KMS-11 (cell line): ENCODE results near the gene FALEC.
A peak's percentile ranks its signal among the peaks of the same experiment; 100 is the strongest.

ENCODE experiments used
- H2AFZ ChIP-seq: fragments of 200-600 bp; sonication (generic); 2 replicates; pipeline ENCODE4 v1.6.1; 2016; ENCODE audit warnings: antibody characterized with exemption, mixed run types, low read depth
- H3K27ac ChIP-seq: fragments of 200-600 bp; sonication (generic); 2 replicates; pipeline ENCODE4 v1.6.1; 2016; ENCODE audit warnings: mild to moderate bottlenecking, mixed run types
- H3K27me3 ChIP-seq: fragments of 200-600 bp; sonication (generic); 2 replicates; pipeline ENCODE4 v1.6.1; 2017; ENCODE audit warnings: mild to moderate bottlenecking, low read depth, mixed run types, moderate library complexity; ENCODE audit not compliant: insufficient read depth
- H3K36me3 ChIP-seq: fragments of 200-600 bp; sonication (generic); 2 replicates; pipeline ENCODE4 v1.6.1; 2017; ENCODE audit warnings: mild to moderate bottlenecking, mixed run types; ENCODE audit not compliant: insufficient read depth
- H3K4me1 ChIP-seq: fragments of 200-600 bp; sonication (generic); 2 replicates; pipeline ENCODE4 v1.6.1; 2016; ENCODE audit warnings: mild to moderate bottlenecking, low read depth, mixed run types; ENCODE audit not compliant: poor library complexity, severe bottlenecking
- H3K4me2 ChIP-seq: fragments of 200-600 bp; sonication (generic); 2 replicates; pipeline ENCODE4 v1.7.0; 2016; ENCODE audit warnings: mild to moderate bottlenecking, mixed run types
- H3K4me3 ChIP-seq: fragments of 200-600 bp; sonication (generic); IDR thresholded peaks from 2 replicates; pipeline ENCODE4 v1.6.1; 2017; ENCODE audit warnings: low read depth, low read length, mixed read lengths; ENCODE audit not compliant: insufficient read depth
- H3K79me2 ChIP-seq: fragments of 200-600 bp; sonication (generic); 2 replicates; pipeline ENCODE4 v1.6.1; 2016; ENCODE audit warnings: low read depth, mixed run types; ENCODE audit not compliant: insufficient read depth
- H3K9ac ChIP-seq: fragments of 200-600 bp; sonication (generic); 2 replicates; pipeline ENCODE4 v1.6.1; 2016; ENCODE audit warnings: mild to moderate bottlenecking, mixed run types
- H4K20me1 ChIP-seq: fragments of 200-600 bp; sonication (generic); 2 replicates; pipeline ENCODE4 v1.6.1; 2016; ENCODE audit warnings: mild to moderate bottlenecking, mixed run types; ENCODE audit not compliant: insufficient read depth
- TF ChIP-seq, protein P1 (sequence below): fragments of 200-600 bp; sonication (generic); conservative IDR thresholded peaks from 2 replicates; pipeline ENCODE4 v1.6.1; 2017; ENCODE audit warnings: low read depth, mild to moderate bottlenecking, antibody characterized with exemption, low read length, moderate library complexity, mixed read lengths

Gene FALEC

DNA sequence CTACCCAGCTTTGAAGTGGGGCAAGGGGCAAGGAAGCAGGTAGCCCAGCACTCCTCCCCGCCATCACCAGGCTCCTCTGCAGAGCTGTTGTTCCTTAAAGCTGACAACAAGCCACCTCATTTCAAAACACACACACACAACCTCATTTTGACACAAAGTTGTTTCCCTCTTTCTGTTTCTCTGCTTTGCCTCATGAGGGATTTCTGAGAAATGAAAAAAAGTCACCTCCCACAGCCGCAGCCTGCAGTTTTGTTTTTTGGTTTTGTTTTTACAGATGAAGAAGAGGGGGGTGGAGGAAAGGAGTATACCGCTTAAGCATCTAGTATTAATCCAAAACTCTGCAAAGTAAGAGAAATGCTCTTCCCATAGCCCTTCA lies 51.8 kb downstream of the FALEC start:
- no peaks in the 10 kb centered on the region for H3K27me3 ChIP-seq
- H3K79me2 ChIP-seq: peaks cover 65% of the 10 kb centered on the region
- H3K4me1 ChIP-seq: peaks cover 98% of the 10 kb centered on the region
- H3K27ac ChIP-seq: peak overlapping the region; percentile 77
- H3K4me3 ChIP-seq: peak overlapping the region; percentile 89
- peak overlapping the region; percentile 3; the same call in 1 of the 2 replicates for H2AFZ ChIP-seq
- H3K4me2 ChIP-seq: peak overlapping the region; percentile 100
- H3K36me3 ChIP-seq: no peaks in the 10 kb centered on the region; the same call in 1 of the 2 replicates
- H3K9ac ChIP-seq: peak overlapping the region; percentile 31; the same call in 1 of the 2 replicates
- TF ChIP-seq, protein P1, sequence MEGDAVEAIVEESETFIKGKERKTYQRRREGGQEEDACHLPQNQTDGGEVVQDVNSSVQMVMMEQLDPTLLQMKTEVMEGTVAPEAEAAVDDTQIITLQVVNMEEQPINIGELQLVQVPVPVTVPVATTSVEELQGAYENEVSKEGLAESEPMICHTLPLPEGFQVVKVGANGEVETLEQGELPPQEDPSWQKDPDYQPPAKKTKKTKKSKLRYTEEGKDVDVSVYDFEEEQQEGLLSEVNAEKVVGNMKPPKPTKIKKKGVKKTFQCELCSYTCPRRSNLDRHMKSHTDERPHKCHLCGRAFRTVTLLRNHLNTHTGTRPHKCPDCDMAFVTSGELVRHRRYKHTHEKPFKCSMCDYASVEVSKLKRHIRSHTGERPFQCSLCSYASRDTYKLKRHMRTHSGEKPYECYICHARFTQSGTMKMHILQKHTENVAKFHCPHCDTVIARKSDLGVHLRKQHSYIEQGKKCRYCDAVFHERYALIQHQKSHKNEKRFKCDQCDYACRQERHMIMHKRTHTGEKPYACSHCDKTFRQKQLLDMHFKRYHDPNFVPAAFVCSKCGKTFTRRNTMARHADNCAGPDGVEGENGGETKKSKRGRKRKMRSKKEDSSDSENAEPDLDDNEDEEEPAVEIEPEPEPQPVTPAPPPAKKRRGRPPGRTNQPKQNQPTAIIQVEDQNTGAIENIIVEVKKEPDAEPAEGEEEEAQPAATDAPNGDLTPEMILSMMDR: no peak
- H4K20me1 ChIP-seq: no peaks in the 10 kb centered on the region

DNA sequence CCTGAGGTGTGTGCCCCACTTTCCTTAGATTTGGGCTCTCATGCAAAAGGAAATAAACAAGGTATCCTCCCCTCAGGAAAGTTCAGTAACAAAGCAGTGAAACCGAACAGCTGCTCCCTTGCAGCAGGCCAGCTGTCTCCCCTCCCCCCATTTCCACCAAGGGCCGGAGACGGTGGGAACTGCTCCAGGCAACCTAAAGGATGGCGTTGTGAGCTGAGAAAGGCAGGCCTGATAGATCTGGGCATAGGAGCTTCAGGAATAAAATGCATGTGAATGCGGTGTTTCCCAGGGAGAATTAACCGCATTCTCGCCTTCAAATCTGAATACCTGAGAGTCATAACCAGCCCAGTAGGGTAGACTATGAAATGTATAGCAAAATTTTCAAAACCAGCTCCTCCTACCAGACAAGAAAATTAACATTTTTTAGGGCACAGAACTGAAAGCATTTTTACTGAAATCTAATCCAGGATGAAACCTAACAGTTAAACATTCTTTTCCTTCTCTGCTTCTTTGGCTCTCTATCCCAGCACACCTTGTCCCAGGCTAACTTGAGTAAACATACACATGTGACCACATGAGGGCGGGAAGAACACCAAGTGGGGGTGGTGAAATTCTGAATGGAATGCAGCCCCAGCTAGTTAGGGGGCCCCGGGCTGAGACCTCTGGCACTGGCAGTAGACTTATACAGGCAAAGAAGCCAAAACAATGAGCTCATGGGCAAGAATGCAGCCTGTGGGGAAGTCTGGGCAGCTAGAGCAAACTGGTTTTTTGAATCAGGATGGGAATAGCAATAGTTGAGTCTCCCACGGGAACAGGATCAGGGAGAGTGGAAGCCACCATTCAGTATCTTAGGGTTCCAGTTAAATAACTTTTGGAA lies 52.4 kb downstream of the FALEC start:
- H3K4me1 ChIP-seq: peaks cover 100% of the 10 kb centered on the region
- H3K79me2 ChIP-seq: peaks cover 71% of the 10 kb centered on the region
- TF ChIP-seq, protein P1: peak; percentile 49; the same call in 1 of the 2 replicates
- H4K20me1 ChIP-seq: no peaks in the 10 kb centered on the region
- H3K27ac ChIP-seq: peak overlapping the region; percentile 77
- peak overlapping the region; percentile 3; the same call in 1 of the 2 replicates for H2AFZ ChIP-seq
- no peaks in the 10 kb centered on the region for H3K27me3 ChIP-seq
- H3K4me3 ChIP-seq: peak overlapping the region; percentile 89
- peak overlapping the region; percentile 31; the same call in 1 of the 2 replicates for H3K9ac ChIP-seq
- peak overlapping the region; percentile 100 for H3K4me2 ChIP-seq
- peaks cover 6% of the 10 kb centered on the region; the same call in 1 of the 2 replicates for H3K36me3 ChIP-seq

GRCh38 chr1:150568594-150568966 lies 53.0 kb downstream of the FALEC start:
- H3K79me2 ChIP-seq: peaks cover 78% of the 10 kb centered on the region
- TF ChIP-seq, protein P1: no peak
- no peak overlapping the region for H2AFZ ChIP-seq
- H3K4me2 ChIP-seq: peak overlapping the region; percentile 100
- peak overlapping the region; percentile 31; the same call in 1 of the 2 replicates for H3K9ac ChIP-seq
- peak overlapping the region; percentile 89 for H3K4me3 ChIP-seq
- no peaks in the 10 kb centered on the region for H4K20me1 ChIP-seq
- peak overlapping the region; percentile 77 for H3K27ac ChIP-seq
- H3K36me3 ChIP-seq: peaks cover 12% of the 10 kb centered on the region; the same call in 1 of the 2 replicates
- H3K4me1 ChIP-seq: peaks cover 100% of the 10 kb centered on the region
- H3K27me3 ChIP-seq: no peaks in the 10 kb centered on the region

- TF ChIP-seq, protein P1: no peak
- Histone ChIP-seq H2AFZ (no peak overlapping the region), H3K79me2 (peaks cover 97% of the 10 kb centered on the region), H3K4me2 (peak overlapping the region; percentile 99), H3K36me3 (peaks cover 57% of the 10 kb centered on the region), H3K4me1 (peaks cover 94% of the 10 kb centered on the region), H4K20me1 (peaks cover 40% of the 10 kb centered on the region), H3K27ac (peak overlapping the region; percentile 1; the same call in 1 of the 2 replicates), H3K4me3 (no peak overlapping the region), H3K9ac (no peak overlapping the region), H3K27me3 (no peaks in the 10 kb centered on the region)
Measured at GRCh38 chr1:150572918-150573647, 57.5 kb downstream of the FALEC start.
